Right atrium auricular region (tissue), 2 donors: ENCODE data around the gene FMN2. TPM values are rescaled to one million over a fixed set of nuclear protein-coding genes. Genes with fewer than 3 reads are reported as not detected.

Experiments used
- DNase-seq: peaks from one replicate; pipeline ENCODE4 v3.0.0-alpha.2; 2019; ENCODE audit warnings: low spot score
- H3K27ac ChIP-seq, 2 donors: fragments of 200-600 bp; sonication (generic); 1 replicate in 1 of 2; 2 replicates in 1 of 2; pipeline ENCODE4 v1.5.1; 2016 to 2019
- H3K27me3 ChIP-seq, 2 donors: fragments of 200-600 bp; sonication (generic); one replicate each; pipeline versions ENCODE4 v1.5.1 to v1.6.0; 2017 to 2019
- H3K36me3 ChIP-seq: fragments of 200-600 bp; sonication (generic); one replicate; pipeline ENCODE4 v1.5.1; 2016
- H3K4me1 ChIP-seq, 2 donors: fragments of 200-600 bp; sonication (generic); one replicate each; pipeline versions ENCODE4 v1.5.1 to v1.6.0; 2017 to 2019
- H3K4me3 ChIP-seq, 2 donors: fragments of 200-600 bp; sonication (generic); 1 replicate in 1 of 2; 2 replicates in 1 of 2; pipeline ENCODE4 v1.5.1; 2017 to 2019; ENCODE audit warnings: mild to moderate bottlenecking in 1 of 2, moderate library complexity in 1 of 2
- H3K9me3 ChIP-seq, 2 donors: fragments of 200-600 bp; sonication (generic); one replicate each; pipeline ENCODE4 v1.5.1; 2019
- total RNA-seq, 2 donors: library from RNA; depleted of rRNA; stranded (reverse); fragments of >200 nt; gene quantifications; one replicate each; pipeline ENCODE4 v1.1.0, GENCODE V29; 2016
- TF ChIP-seq, protein P1 (sequence below), 2 donors: fragments of 200-600 bp; sonication (generic); IDR thresholded peaks; one replicate each; pipeline ENCODE4 v1.5.1; 2019; ENCODE audit warnings: antibody characterized with exemption in 2 of 2

Gene FMN2
- total RNA-seq, 2 donors from 2014 or later: 0.15 TPM; not detected in 1

DNA sequence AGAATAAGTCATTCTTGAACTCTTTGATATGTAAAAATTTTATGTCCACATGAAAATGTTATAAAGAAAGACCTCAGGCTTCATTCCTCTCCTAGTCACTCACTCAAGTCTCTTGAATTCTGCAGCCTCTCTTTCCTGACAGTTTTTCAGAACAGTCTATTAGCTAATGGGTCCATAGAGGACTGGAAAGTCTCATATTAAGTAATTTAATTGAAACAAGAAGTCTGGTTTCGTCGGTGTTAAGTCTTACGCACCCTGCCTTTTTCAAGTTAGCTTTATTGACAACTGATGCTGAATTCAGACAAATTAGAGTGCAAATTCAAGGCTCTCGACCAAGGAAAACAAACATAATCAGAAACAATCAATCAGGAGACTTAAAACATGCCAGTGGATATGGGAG, 414.5 kb downstream of the FMN2 start:
- DNase-seq: no peak
- H3K36me3 ChIP-seq: no peaks in the 10 kb centered on the region
- no peak overlapping the region for H3K27ac ChIP-seq
- no peaks in the 10 kb centered on the region for H3K9me3 ChIP-seq
- H3K27me3 ChIP-seq: no peaks in the 10 kb centered on the region
- no peaks in the 10 kb centered on the region for H3K4me1 ChIP-seq
- H3K4me3 ChIP-seq: no peak overlapping the region
- TF ChIP-seq, protein P1, sequence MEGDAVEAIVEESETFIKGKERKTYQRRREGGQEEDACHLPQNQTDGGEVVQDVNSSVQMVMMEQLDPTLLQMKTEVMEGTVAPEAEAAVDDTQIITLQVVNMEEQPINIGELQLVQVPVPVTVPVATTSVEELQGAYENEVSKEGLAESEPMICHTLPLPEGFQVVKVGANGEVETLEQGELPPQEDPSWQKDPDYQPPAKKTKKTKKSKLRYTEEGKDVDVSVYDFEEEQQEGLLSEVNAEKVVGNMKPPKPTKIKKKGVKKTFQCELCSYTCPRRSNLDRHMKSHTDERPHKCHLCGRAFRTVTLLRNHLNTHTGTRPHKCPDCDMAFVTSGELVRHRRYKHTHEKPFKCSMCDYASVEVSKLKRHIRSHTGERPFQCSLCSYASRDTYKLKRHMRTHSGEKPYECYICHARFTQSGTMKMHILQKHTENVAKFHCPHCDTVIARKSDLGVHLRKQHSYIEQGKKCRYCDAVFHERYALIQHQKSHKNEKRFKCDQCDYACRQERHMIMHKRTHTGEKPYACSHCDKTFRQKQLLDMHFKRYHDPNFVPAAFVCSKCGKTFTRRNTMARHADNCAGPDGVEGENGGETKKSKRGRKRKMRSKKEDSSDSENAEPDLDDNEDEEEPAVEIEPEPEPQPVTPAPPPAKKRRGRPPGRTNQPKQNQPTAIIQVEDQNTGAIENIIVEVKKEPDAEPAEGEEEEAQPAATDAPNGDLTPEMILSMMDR (IDR thresholded peaks at IDR 0.05): no peak

DNA sequence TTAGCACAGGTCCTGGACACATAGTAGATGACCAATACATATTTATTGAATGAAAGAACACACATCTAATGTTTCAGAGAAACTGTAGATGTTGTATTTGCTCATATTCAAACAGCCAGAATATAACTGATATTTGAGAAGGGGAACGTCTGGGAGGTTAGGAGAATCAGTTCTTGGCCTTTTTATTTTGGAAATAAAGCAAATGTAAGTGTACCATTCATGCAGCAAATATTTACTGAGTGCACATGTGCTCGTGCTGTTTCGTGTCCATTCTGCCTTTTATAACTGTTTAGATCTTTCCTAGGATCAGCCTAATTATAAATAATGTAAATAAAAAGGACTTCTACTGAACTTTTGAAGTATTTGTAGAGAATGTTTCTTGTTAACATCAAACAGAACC, 416.5 kb downstream of the FMN2 start:
- Histone ChIP-seq H3K4me1 (no peaks in the 10 kb centered on the region), H3K27ac (no peak overlapping the region), H3K9me3 (no peaks in the 10 kb centered on the region), H3K4me3 (no peak overlapping the region), H3K27me3 (no peaks in the 10 kb centered on the region), H3K36me3 (no peaks in the 10 kb centered on the region)
- TF ChIP-seq, protein P1 (IDR thresholded peaks at IDR 0.05): no peak
- DNase-seq: no peak

DNA sequence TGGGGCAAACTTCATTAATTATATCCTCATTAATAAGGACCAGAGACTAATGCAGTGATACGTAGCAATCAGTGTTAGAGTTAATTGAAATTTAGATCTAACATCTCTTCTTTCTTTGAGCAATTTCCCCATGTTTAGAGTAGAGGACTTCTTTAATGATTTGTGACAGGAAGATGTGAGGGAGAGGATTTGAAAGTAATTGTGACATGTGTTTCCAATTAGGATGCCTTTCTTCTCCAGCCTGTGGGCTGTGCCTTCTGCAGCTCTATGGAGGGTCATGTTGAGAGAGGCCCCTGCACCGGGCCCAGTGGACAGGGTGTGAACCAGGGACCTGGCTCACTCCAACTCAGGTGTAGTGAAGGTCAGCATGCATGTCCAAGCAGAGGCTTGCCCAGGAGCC, 417.3 kb downstream of the FMN2 start:
- no peak overlapping the region for H3K4me3 ChIP-seq

DNA sequence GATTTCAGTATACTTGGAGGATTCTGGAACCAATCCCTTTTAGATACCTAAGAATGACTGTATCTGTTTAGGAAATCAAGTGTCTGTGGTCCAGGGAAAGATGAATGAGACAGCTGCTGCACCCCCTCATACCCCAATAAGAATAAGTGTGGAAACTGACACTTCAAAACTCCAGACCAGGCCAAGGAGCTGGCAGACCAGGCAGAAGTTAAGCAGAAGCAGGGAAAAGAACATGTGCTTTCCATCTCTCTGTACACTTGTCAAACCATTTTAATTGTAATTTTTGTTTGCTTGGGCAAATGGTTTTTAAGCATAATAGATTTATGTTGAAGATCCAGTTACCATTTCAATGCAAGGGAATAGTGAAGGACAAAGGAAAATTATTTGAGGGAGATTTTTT, 420.1 kb downstream of the FMN2 start:
- Histone ChIP-seq H3K9me3 (no peaks in the 10 kb centered on the region), H3K4me3 (no peak overlapping the region), H3K27ac (no peak overlapping the region), H3K36me3 (no peaks in the 10 kb centered on the region), H3K4me1 (no peaks in the 10 kb centered on the region), H3K27me3 (no peaks in the 10 kb centered on the region)
- TF ChIP-seq, protein P1 (IDR thresholded peaks at IDR 0.05): no peak
- no peak for DNase-seq

More for the DNA sequence above, 417.3 kb downstream of the FMN2 start:
- Histone ChIP-seq H3K36me3 (no peaks in the 10 kb centered on the region), H3K27ac (no peak overlapping the region), H3K4me1 (no peaks in the 10 kb centered on the region), H3K27me3 (no peaks in the 10 kb centered on the region), H3K9me3 (no peaks in the 10 kb centered on the region)
- TF ChIP-seq, protein P1 (IDR thresholded peaks at IDR 0.05): no peak
- no peak for DNase-seq

DNA sequence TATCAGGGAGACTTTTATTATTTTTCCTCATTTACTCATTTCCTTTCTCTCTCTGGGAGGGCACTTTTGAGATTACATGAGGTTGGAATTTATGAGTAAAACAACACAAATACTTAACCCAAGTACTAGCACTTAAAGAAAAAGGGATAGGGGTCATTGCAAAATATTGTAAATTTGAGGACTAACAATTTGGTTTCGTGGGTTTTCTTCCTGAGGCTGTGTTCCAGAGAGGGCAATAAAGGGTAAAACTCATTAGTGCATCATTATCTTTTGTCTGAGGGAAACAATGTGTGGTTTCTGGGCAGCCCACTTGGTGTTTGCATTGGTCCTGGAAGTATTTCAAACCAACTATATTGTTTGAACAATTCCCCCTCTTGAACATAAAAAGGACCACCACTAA, 423.8 kb downstream of the FMN2 start:
- no peak overlapping the region for H3K27ac ChIP-seq
- H3K36me3 ChIP-seq: no peaks in the 10 kb centered on the region
- no peaks in the 10 kb centered on the region for H3K4me1 ChIP-seq
- H3K9me3 ChIP-seq: no peaks in the 10 kb centered on the region
- DNase-seq: no peak
- no peak overlapping the region for H3K4me3 ChIP-seq
- H3K27me3 ChIP-seq: no peaks in the 10 kb centered on the region
- TF ChIP-seq, protein P1 (IDR thresholded peaks at IDR 0.05): no peak

DNA sequence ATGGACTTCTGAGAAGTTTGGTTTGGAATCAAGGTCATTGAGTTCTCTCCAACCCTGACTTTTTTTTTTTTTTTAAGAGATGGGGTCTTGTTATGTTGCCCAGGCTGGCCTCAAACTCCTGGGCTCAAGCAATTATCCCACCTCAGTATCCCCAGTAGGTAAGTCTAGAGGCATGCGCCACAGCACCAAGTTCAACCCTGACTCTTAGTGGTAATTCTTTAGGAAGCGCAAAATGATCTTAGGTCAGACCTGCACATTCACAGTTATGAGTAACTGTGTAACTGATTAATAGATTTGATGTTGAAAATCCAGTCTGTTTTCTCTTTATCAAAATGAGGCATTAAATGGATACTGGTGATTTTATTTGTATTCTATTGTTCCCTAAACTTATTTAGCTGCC, 424.4 kb downstream of the FMN2 start:
- Histone ChIP-seq H3K9me3 (no peaks in the 10 kb centered on the region), H3K4me1 (no peaks in the 10 kb centered on the region), H3K36me3 (no peaks in the 10 kb centered on the region), H3K27ac (no peak overlapping the region), H3K27me3 (no peaks in the 10 kb centered on the region), H3K4me3 (no peak overlapping the region)
- no peak for DNase-seq
- TF ChIP-seq, protein P1 (IDR thresholded peaks at IDR 0.05): no peak
